Prostate gland (tissue), 2 donors: ENCODE measurements around the gene TLR9. TPM values are rescaled to one million over a fixed set of nuclear protein-coding genes. Genes with fewer than 3 reads are reported as not detected.
A peak's percentile ranks its signal among the peaks of the same experiment; 100 is the strongest.

Source experiments
- DNase-seq: peaks from one replicate; pipeline ENCODE4 v3.0.0-alpha.2; 2019; ENCODE audit warnings: low spot score
- H3K27ac ChIP-seq, 2 donors: fragments of 200-600 bp; sonication (generic); 2 replicates each; pipeline ENCODE4 v1.5.1; 2017 to 2019
- H3K27me3 ChIP-seq: fragments of 200-600 bp; sonication (generic); replicated peaks from 2 replicates; pipeline ENCODE4 v1.5.1; 2019; ENCODE audit not compliant: insufficient read depth
- H3K36me3 ChIP-seq, 2 donors: fragments of 200-600 bp; sonication (generic); 1 replicate in 1 of 2; 2 replicates in 1 of 2; pipeline versions ENCODE4 v1.5.1 to v1.8.1; 2017 to 2019
- H3K4me1 ChIP-seq: fragments of 200-600 bp; sonication (generic); replicated peaks from 2 replicates; pipeline ENCODE4 v1.5.1; 2019
- H3K4me3 ChIP-seq, 2 donors: fragments of 200-600 bp; sonication (generic); 2 replicates each; pipeline ENCODE4 v1.5.1; 2017 to 2019
- H3K9me3 ChIP-seq: fragments of 200-600 bp; sonication (generic); 2 replicates; pipeline ENCODE4 v1.5.1; 2017
- CTCF ChIP-seq, 4 experiments: fragments of 200-600 bp in 2 of 4; fragments of 450-650 bp in 2 of 4; sonication (generic) in 2 of 4; IDR thresholded peaks; 1 replicate in 3 of 4; 2 replicates in 1 of 4; pipeline ENCODE4 v1.5.1; 2016 to 2019; ENCODE audit warnings: antibody characterized with exemption in 4 of 4, mild to moderate bottlenecking in 2 of 4, moderate library complexity in 2 of 4
- POLR2A ChIP-seq: fragments of 450-650 bp; IDR thresholded peaks from one replicate; pipeline ENCODE4 v1.6.1; 2016; ENCODE audit warnings: antibody characterized with exemption, mild to moderate bottlenecking
- POLR2AphosphoS5 ChIP-seq: sonication (generic); formaldehyde crosslinking; IDR thresholded peaks from one replicate; pipeline ENCODE4 v1.6.1; 2017; ENCODE audit warnings: antibody characterized with exemption
- WGBS: methylation state at CpG from one replicate; pipeline ENCODE4 v1.1.5; 2018; 5-methylcytosine and 5-hydroxymethylcytosine counted together
- intact Hi-C: fragments of 100-400 bp; cut with DNase I; formaldehyde crosslinking; loops from one replicate; pipeline ENCODE4 v1.14.2; 2022
- total RNA-seq, 2 donors: library from RNA; depleted of rRNA; stranded (reverse); fragments of >200 nt; gene quantifications; one replicate each; pipeline ENCODE4 v1.1.0, GENCODE V29; 2016

The TLR9 gene
- total RNA-seq, 2 donors from 2014 or later = 0.17 TPM; not detected in 1

GRCh38 chr3:52218026-52218425 lies 7.4 kb downstream of the TLR9 start:
- no peak for TF ChIP-seq POLR2A
- TF ChIP-seq POLR2AphosphoS5 = no peak
- no peak for TF ChIP-seq CTCF (IDR thresholded peaks at IDR 0.05)
- Histone ChIP-seq H3K36me3 (peaks cover 0 to 5% of the 10 kb centered on the region in 2 donors), H3K27ac (peak overlapping the region; percentile 72 to 74), H3K4me1 (peaks cover 29% of the 10 kb centered on the region), H3K9me3 (no peaks in the 10 kb centered on the region), H3K4me3 (no peak overlapping the region), H3K27me3 (no peaks in the 10 kb centered on the region)
- WGBS = 72% methylated on average over 3 of the region's 3 CpGs
- intact Hi-C loops = no loop called here
- DNase-seq = no peak

GRCh38 chr3:52217409-52217805 lies 8.0 kb downstream of the TLR9 start:
- Histone ChIP-seq H3K9me3 (no peaks in the 10 kb centered on the region), H3K36me3 (peaks cover 4 to 5% of the 10 kb centered on the region in 2 donors), H3K4me3 (no peak overlapping the region), H3K27ac (peak overlapping the region; percentile 72 to 74), H3K4me1 (peaks cover 29% of the 10 kb centered on the region), H3K27me3 (no peaks in the 10 kb centered on the region)
- DNase-seq = no peak
- intact Hi-C loops = no loop called here
- no peak for TF ChIP-seq CTCF (IDR thresholded peaks at IDR 0.05)
- whole genome bisulfite sequencing = 63% methylated on average over 10 of the region's 10 CpGs

- Histone ChIP-seq H3K27me3 (no peaks in the 10 kb centered on the region), H3K9me3 (no peaks in the 10 kb centered on the region), H3K4me1 (peaks cover 29% of the 10 kb centered on the region), H3K4me3 (no peak overlapping the region), H3K27ac (peak overlapping the region; percentile 72 to 74), H3K36me3 (peaks cover 4 to 6% of the 10 kb centered on the region in 2 donors)
- intact Hi-C loops = no loop called here
- 32% methylated on average over 13 of the region's 13 CpGs for WGBS
- TF ChIP-seq POLR2AphosphoS5 (peak; percentile 89), CTCF (IDR thresholded peaks at IDR 0.05) (no peak)
- peak; percentile 89 for DNase-seq
Observed at GRCh38 chr3:52216585-52217408, 8.6 kb downstream of the TLR9 start.

GRCh38 chr3:52215351-52215750 lies 10.1 kb downstream of the TLR9 start:
- H3K4me1 ChIP-seq = peaks cover 32% of the 10 kb centered on the region
- peaks cover 4 to 15% of the 10 kb centered on the region in 2 donors for H3K36me3 ChIP-seq
- TF ChIP-seq CTCF (IDR thresholded peaks at IDR 0.05) (no peak), POLR2AphosphoS5 (no peak), POLR2A (no peak)
- 94% methylated on average over 7 of the region's 7 CpGs for WGBS
- no peak for DNase-seq
- H3K27me3 ChIP-seq = no peaks in the 10 kb centered on the region
- no peak overlapping the region for H3K4me3 ChIP-seq
- intact Hi-C loops = no loop called here
- H3K27ac ChIP-seq = no peak overlapping the region
- no peaks in the 10 kb centered on the region for H3K9me3 ChIP-seq

GRCh38 chr3:52213901-52214300 lies 11.5 kb downstream of the TLR9 start:
- Histone ChIP-seq H3K9me3 (no peaks in the 10 kb centered on the region), H3K27ac (no peak overlapping the region), H3K4me1 (peaks cover 24% of the 10 kb centered on the region), H3K27me3 (no peaks in the 10 kb centered on the region), H3K4me3 (no peak overlapping the region), H3K36me3 (peaks cover 4 to 15% of the 10 kb centered on the region in 2 donors)
- TF ChIP-seq CTCF (IDR thresholded peaks at IDR 0.05) (no peak), POLR2AphosphoS5 (no peak), POLR2A (no peak)
- intact Hi-C loops = no loop called here
- DNase-seq = no peak
